Measurements from ENCODE around the gene STRA8.

STRA8 gene, protein sequence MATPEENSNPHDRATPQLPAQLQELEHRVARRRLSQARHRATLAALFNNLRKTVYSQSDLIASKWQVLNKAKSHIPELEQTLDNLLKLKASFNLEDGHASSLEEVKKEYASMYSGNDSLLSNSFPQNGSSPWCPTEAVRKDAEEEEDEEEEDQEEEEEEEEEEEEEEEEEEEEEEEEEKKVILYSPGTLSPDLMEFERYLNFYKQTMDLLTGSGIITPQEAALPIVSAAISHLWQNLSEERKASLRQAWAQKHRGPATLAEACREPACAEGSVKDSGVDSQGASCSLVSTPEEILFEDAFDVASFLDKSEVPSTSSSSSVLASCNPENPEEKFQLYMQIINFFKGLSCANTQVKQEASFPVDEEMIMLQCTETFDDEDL

DNA sequence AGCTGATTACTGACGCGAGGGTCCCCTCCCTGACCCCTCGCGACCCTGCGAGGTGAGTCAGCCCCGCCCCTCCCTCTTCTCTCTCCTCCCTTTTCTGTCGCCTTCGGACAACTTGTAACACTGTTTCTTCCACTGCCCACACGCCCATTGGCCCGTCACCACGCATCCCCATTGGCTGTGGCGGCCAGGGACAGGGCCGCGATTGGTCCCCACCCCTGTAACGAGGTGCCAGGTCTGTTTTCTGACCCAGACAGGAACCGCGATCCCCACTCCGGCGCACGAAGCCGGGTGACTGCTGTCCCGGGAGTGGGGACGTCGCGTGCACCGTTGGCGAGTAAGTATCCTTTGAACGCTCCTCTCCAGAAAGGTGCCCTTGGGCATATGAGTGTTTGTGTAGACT, at the start of gene STRA8:
TSS of gene STRA8 (plus strand) at position 269 of the 400 bp plus-strand sequence. CDS start 6,687 bp downstream, outside the sequence.
- no peak for DNase-seq

DNA sequence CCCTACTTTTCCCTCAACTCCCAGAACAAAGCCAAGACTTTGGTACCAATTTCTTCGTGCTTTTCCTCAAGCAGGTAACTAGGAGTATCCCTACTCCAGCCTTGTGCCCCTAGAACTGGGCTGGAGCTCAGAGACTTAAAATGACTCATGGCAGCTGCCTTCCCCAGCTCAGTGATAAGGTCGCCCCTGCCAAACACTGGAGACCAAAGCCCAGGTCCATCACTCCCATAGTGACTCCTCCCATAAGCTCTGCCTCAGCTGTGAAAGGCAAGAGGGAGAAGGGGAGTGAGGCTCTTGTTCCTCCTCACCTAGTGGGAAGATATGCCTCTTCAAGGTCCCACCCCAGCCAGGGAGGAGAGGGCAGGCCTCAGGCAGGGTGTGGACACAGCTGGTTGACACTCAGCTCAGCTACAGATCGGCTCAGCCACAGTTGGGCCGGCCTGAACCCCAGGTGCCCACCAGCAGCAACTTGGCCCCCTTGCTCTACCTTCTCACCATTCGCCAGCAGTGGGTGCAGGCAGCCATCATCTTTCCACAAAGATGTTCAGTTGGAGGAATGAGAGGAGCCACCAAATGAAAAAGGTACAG, 49.3 kb upstream of the STRA8 start:
- DNase-seq, result no peak

DNA sequence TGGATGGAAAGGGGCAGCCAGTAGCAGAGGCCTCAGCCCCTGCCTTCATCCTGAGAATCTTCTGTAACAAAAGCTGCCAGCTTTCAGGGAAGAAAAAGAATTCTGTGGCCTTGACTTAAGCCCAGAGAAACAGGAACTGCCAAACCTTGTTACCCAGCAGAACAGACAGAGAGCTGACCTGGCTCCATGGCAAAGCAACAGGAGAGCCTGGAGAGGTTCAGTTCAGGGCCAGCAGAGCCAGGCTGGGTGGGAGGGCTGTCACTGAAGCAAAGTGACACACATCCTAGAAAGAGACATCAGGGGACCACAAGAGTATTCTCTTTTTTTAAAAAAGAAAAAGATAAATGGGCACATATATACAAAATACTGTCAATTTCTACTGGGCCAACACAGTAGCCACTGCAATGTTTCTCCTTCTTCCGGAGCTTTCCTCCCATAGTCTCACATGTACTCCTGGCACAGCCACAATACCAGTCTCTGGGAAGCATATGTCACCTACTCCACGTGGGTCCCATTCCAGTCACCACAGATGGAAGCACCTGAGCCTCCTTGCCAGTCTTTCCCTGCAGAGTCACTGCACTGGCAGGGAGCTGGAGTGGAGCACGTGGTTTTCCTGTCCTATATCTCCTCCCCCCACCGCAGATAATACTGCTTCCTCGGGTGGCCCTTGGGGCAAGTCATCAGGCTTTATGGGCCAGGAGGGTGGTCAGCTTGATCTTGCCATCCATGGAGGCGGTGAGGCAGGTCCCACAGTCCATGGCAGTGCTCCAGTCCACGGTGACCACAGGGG, 48.0 kb upstream of the STRA8 start:
- DNase-seq, result no peak

DNA sequence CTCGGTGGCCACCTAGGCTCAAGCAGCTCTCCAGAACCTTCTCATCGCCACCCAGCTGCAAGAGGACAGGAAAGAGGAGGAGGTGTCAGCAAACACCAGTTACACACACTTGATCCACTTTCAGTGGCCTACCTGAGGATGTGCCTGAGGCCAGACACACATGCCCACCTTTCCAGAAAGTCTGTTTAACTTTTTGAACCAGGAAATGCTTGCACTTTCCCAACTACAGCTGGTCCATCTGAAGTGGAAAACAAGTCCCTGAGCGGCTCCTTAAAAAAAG, 47.4 kb upstream of the STRA8 start:
- no peak for DNase-seq

DNA sequence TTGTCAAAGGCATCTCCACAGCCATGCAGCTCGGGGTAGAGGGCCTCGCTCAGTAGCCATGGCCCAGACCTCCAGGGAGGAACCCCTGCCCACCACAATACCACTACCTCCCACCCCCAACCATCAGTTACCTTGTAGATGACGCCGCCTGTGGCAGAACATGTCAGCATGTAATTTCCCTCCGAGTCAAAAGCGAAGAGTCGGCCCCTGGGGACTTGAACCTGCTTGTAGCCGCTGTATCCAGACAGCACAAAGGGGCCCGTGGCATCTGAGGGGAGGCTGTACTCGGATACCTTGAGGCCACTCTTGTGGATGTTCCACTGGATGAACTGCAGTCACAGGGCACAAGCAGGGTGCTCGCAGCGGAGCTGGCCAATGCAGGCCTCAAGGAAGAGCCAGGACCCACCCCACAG, 46.8 kb upstream of the STRA8 start:
- no peak for DNase-seq

DNA sequence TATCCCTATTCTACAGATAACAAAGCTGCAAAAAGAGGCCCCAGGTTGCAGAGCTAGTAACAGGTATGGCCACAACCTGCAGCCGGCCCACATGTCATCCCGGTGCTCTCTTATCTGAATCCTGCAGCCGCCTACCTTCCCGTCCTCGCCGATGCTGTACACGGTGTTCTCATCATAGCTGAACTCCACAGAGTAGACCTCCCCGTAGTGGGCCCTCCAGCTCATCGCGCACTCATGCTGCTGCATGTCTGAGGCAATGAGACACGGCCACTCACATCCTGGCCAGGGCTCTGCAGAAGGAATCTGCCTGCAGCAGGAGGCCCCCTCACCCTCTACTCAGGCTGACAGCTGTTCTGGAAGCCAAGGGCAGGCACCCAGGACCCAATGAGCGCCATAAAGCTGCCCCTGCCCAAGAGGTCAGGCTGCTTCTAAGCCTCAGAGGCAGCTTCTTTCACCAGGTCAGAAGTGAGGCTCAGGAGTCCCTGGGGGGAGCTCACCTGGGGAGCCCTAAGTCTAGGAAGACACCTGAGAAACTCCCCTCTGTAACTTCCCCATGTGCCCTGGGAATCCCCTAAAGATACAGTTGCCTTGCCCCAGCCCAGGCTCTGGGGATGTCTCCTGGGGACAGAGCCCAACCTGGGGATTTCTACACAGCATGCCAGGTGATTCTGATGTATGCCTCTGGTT, 45.2 kb upstream of the STRA8 start:
- DNase-seq, result no peak

DNA sequence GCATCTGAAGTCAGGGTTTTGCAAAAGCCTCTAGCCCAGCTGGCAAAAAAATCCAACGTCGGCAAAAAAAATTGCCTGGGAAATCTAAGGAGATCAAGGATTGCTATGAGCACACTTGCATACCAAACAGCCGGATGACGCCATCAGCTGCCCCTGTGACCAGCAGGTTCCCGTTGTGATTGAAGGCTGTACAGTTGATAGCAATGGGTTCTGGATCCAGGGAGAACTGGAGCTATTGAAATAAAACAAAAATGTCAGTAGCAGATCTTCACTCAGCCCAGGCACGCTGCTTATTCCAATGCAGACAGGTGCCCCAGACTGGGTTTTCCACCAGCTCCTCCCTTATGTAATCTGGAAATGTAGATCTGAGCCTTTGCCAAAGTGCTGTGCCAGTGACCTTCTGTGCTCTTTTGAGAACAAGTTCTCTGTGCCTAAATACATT, 44.4 kb upstream of the STRA8 start:
- DNase-seq, result no peak

DNA sequence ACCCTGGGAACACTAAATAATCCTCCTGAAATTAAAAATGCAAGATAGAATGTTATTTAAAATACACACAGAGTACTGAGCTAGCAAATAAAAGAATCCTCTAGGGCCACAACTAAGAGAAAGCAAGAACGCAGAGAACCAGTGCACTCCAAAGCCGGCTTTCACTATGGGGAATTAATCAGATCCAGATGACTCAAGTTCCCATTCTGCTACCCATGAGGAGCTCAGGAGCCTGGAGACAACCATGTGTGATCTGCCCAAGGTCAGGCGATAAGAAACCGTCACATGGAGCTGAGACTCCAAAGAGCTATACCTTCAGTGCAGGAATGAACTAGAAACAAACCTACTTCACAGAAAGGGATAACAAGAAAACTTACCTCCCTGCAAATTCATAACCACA, 43.7 kb upstream of the STRA8 start:
- DNase-seq, result no peak

DNA sequence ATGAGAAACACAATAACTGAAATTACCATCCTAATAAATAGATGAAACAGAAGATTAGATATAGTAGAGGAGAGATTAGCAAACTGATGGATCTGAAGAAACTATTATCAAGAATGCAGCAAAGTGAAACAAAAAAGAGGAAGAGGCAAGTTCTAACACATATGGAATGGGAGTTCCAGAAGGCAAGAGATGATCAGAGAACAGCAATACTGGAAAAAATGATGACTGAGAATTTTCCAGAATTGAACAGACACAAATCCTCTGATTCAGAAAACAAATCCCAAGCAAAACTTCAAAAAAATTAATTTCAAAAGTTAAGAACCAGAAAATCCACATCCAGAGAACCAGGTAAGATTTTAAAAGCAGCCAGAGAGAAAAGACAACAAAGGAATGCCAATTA, 42.9 kb upstream of the STRA8 start:
- no peak for DNase-seq

DNA sequence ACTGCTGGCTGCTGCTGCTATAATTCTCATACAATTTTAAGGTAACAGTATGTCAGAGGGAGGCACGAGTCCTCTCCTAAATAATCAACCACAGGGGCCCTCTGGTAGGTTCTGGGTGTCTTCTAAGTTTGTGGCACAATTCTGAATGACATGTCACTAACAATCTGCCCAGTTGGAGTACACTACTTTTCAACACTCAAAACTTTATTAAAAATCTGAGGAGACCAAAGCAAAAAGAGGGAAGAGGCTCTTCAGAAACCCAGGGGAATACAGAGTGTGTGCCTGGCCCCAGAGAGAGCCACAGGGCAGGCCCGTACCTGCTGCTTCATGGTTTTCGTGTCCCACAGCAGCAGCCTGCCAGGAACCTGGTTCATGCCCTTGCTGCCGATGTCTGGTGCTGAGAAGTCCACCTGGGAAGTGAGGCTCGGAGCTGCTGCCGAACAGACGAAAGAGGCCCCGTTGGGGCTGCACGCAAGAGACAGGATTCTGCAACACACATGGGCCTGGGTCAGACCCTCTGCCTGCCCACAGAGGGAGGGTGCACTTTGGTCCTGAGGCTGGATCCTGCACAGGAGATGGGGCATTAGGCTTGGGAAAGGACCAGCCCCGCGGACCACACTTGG, 40.6 kb upstream of the STRA8 start:
- DNase-seq, result no peak

DNA sequence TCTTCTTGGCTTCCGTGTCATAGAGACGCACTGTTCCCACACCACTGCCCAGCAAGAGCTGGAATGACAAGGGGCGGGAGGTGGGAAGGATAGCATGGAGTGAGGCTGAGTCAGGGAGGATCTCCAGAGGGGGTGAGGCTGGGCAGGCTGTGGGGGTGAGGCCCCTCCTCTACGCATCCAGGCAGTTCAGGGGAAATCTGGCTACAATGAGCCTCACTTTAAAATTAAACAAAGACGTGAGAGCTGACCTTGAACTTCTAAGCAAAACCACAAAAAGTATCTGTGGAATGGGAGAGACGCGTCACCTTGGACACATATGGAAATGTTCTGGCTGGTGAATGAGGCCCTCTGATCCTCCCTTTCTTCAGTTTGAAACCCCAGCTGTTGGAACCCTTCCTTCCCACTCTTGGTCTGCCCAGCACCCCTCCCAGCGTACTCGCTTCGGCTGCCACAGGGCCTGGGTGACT, 40.0 kb upstream of the STRA8 start:
- no peak for DNase-seq

DNA sequence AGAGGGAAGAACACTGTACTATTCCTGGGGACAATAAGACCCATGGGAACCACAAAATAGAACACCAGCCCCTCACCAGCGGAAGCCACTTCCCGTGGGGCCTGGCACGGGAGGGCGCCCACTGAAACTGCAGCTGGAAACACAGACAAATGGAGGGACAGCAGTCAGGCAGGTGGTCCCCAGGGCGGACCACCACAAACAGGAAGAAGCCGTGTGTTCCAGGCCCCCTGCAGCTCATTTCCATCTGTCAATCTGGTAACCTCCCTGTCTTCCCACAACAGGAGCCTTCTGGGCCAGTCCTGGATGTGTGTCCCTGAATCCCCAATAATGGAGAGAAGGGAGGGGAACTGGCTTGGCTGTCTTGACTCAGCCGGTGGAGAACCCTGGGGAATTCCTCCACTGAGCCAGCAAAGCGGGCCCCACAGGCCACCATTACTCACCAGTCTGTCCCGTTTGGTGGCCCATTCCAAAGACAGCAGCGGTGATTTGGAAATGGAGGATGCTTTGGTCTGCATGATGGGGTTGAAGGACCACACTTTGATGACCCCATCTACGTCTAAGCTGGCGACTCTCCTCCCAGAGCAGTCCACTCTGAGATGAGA, 39.0 kb upstream of the STRA8 start:
- no peak for DNase-seq

DNA sequence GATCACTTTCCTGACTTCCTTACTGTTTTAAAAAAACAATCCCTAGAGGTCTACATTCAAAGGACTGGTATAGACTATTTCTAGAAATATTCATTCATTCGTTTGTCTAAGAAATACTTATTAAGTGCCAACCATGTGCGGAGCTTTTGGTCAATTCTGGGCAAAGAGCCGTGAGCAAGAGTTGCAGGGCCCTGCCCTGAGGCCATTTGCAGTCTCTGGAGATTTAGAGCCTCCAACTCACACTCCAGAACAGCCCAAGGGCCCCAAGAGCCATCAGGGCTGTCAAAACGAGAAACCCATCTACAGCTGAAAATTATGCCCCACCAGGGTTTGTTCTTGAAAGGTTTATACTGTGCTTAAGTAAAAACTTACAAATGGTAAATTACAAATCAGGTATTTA, 38.5 kb upstream of the STRA8 start:
- no peak for DNase-seq

DNA sequence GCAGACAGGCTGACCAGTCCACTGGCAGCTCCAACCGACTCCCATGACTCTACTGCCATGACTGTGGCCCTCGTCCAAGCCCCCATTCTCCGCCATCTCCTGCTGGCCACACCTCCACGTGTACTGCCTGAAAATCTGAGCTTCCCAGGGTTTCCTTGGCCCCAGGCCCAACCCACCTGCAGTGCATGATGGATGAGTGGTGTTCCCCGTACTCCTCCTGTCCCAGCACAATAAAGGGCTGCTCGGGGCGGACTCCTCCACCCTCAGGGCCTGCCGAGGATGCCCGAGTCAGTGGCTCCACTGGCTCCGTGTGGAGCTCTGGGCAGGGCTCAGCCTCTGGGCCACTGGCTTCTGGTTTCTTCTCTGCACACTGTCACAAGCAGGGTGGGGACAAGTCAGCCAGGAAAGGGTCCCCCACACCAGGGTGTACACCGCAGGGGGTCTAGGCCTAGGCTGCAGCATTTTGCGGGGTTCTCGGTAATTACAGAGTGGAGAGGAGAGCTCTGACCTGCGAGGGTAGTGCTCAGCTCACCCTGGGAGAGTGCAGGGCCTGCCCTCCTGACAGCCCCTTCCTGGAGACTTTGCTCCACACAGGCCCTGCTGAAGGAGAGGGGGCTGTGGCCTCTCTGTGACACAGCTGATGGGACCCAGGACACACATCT, 37.5 kb upstream of the STRA8 start:
- DNase-seq, result no peak

DNA sequence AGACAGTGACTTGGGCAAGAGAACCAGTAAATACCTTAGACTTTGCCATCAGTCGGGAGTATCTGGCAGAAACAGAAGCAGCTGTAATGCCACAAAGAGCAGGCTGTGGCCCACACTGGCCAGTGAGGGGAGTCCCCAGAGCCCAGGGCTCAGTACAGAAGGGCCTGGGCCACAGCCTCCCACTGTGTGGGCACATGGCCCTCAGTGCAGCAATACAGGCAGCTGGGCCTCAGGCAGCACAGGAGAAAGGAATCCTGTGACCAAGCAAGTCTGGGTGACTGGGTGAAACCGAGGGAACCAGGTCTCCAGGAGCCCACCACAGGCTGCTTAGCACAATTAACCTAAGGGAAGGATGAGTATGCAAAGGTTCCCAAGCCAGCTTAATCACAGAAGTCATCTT, 36.3 kb upstream of the STRA8 start:
- no peak for DNase-seq

DNA sequence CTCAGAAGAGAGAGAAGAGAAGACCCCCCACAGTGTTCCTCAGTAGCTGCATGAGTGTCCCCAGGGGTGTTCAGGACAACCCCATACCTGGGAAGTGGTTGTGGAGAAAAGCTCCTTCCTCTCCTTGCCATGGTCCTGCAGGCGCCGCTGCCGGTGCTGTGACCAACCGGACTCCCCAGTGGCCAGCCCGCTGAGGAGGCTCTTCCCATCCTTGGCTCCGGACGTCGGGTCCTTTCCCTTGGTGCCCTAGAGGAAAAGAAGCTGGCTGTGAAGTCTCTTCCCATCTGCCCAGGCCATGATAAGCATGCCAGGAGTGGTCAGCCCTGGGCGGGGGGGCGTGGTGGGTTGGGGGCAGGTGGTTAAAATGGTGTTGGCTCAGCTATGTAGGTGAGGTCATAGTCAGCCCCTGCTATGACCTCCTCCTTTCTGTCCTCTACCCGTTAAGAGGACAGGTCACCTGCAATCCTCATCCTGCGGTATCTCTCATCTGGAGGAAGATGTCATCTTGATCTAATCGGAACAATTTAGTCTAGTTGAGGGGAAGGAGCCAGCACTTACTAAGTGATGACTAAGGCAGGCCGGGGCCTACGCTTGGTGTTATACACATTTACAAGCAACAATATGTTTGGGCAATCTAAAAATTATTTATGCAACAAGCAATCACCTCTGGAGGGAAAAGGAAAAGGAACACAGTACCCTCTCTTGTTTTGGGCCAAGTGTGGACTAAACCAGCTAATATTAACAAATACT, 35.6 kb upstream of the STRA8 start:
- DNase-seq, result no peak

DNA sequence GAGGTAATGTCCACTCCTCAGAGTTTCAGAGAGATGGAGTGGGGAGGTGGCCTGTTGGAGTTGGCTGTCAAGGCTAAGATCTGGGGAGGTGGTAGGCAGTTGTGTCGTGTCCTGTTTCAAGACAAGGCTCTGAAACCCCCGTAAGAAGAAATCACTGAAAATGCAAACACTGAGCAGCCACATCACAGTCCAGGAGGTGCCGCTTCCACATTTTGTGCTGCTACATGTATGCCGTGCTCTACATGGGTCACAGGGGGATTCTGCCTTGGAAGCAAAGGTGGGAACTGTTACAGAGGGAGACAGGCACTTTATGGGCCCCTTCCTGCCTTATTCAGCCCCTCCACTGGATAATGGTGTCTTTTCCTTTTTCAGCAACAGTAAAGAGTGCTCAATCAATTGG, 34.2 kb upstream of the STRA8 start:
- DNase-seq, result no peak

DNA sequence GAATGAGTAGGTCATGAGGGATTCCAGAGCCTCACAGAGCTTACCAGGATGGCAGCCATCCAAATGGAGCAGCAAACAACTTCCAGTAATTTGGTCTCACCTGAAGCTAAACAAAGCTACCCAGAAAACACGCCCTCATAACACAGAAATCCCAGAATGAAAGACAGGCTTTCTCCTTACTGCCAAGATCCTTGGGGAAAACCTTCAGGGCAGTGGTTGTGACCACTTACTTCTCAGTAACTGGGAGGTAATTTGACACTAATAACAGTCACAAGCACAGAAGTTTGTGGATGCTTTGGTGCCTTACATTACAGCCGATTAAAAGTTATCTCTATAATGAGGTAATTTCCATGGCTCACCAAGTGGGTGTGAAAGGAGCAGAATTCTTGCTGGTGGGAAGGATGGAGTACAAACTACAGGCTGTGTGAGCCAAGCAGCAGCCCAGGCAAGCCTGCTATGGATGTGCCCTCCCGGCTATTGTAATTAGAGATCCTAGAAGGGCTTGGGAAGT, 32.8 kb upstream of the STRA8 start:
- peak; percentile 14 for DNase-seq

DNA sequence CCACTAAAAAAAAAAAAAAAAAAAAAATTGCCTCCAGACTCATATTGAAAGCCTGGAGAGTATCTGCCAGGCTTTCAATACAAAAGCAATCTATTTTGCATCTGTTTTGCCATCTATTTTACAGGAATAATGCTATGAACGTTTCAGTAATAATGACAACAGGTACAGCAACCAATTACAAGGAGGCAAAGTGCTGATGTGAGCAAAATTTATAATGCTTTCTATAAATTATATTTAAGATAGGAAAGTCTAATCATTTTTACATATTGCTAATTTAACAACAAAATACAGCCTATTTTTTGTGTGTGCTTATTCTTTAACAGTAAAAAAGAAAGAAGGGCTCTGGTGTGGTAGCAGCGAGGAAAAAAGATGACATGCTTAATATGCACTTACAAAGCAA, 32.3 kb upstream of the STRA8 start:
- DNase-seq, result no peak

DNA sequence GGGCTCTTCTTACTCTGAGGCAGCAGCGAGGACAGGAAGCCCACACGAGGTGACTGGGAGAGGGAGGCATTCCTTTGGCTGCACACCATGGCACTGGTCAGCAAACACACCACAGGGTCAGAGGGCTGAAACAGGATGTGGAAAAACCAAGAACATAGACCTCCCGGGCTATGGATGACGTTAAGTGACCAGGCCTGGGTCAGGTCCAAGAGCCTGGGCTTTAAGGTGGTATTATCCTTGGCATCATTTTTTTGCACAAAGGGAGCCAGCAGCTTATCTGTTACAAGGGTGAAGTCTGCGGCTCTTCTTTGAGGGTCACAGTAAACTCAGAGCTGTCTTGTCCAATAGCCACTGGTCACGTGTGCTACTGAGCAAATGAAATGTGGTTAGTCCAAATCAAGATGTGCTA, 29.3 kb upstream of the STRA8 start:
- peak; percentile 71 for DNase-seq

DNA sequence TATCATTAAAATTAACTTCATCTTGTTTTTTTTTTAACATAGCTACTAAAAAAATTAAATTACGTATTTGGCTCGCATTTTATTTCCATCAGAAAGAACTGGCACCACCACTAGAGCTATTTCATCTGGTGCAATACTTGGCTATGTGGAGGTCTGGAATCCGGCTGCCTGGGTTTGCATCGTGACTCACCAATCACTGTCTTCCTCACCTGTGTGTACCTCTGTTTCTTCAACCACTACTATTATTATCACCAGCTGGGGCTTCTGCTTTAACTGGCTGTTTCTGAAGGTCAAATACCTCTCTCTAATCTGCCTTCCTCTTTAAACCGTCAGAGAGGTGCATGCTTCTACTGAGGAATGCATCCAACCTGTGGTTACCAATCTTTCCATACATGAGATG, 28.8 kb upstream of the STRA8 start:
- no peak for DNase-seq
